Stimulated activated CD8-positive, alpha-beta memory T cell treated with anti-CD3 and anti-CD28 coated beads, Interleukin-2, amount 100 ng/mL, for 1 hour (primary cell): ENCODE results near the gene NYAP2.
A peak's percentile ranks its signal among the peaks of the same experiment; 100 is the strongest.

Experiments
- DNase-seq, 2 donors: peaks; one replicate each; pipeline ENCODE4 v3.0.0-alpha.2; 2020; ENCODE audit warnings: low read depth in 2 of 2

NYAP2 gene

DNA sequence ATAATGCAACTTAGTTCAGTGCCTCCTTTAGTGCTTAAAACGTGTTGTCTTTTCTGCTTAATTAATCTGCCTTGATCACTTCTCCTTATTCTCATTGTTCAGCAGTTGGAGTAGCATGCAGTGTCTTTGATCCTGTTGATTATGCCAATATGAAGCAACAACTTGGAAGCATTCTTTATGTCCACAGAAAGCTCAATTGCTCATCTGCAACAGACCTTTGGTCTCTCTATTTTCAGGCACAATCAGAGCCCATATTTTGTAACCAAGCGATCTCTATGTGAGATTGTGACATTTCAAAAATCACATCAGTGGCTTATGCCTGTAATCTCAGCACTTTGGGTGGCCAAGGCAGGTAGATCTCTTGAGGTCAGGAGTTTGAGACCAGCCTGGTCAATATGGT is 217.3 kb downstream of the NYAP2 start:
- no peak for DNase-seq

DNA sequence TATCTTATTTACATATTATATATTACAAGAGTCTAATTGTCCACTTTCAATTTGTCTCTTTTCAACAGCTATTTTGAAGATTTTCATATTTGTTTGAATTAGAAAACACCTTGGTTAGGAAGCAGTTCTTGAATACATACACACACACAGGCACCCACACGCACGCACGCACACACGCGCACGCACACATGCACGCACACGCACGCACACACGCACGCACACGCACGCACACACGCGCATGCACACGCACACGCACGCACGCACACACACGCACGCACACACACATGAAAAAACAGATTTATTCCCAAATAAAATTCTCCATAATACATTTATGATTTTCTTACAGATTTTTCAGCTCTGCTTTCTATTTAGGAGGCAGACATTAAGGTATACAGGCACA is 220.7 kb downstream of the NYAP2 start:
- no peak for DNase-seq

DNA sequence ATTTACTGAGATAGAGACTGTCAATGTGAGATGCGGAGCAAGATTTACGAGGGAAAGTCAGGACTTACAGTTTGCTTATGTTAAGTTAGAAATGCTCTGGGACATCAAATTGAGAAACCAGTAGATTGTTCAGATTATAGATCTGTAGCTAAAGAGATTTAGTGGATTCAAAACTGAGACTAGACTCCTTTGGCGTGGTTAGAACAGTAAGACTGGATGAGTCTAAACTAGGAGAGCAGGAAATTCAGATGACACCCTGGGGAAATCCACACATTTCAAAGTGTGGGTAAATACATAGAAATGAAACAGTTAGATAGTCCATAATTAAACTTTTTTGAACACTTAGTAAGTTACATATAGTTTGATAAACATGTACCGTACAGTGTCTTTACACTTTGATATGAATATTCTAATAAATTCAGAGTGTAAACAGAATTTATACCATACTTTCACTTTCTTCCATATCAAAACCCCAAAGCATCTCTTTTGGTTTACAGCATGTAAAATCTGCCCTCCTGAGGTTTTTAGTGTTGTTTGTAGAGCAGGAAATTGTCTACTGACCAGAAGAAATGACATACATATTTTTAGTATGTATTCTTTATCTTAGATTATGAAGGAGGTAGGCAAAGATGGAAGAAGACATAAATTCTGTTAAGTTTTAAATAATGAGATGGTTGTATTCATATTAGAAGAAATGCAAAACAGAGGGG is 231.5 kb downstream of the NYAP2 start:
- no peak for DNase-seq

DNA sequence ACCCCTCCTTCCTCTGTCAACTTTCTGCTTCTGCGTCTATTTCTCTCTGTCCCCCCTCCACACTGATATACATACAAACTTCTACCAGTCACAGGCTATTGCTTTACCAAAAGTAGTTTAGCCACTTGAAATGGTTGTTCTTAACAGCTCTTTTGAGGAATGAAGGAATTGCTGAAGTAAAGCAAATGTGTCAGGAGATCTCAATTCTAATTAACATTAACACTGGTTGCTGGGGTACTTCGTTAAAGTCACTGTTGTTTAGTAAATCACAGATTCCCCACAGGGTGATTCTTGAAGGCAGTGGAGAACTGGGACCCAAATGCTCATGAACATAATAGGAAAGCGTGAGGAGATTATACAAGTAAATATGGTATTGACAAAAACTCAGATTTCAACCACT is 232.8 kb downstream of the NYAP2 start:
- DNase-seq: no peak

DNA sequence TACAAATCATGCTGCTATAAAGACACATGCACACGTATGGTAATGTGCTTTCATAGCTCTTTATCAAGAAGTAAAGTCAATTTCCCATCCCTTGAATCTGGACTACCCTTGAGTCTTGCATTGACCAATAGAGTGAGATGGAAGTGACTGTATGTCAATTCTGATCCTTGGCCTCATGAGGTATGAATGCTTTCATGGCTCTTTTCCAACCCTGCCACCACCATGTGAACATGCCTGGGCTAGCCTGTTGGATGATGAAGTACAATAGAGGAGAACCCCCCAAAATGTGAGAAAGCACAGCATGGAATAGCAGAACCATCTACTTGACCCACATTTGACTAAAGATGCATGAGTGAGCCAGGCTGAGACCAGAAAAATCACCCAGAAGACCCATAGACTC is 237.0 kb downstream of the NYAP2 start:
- no peak for DNase-seq

DNA sequence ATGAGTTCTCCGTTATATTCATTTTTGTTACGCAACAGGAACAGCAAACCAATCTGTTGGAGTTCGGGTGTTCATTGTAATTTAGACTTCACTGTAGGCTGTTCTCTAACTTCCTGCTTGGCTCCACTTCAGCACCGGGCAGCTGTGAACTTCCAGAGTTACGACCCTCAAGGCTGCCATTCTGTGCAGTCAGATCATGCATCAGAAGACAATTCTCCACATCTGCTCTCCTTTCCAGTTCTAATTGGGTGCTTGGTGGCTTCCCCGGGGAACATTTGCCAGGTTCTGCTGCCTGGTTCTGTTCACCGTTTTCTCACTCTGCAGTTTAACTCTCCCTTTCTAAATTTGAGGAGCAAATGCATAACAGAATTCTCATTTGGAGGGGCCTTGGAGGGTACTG is 237.7 kb downstream of the NYAP2 start:
- DNase-seq: no peak

DNA sequence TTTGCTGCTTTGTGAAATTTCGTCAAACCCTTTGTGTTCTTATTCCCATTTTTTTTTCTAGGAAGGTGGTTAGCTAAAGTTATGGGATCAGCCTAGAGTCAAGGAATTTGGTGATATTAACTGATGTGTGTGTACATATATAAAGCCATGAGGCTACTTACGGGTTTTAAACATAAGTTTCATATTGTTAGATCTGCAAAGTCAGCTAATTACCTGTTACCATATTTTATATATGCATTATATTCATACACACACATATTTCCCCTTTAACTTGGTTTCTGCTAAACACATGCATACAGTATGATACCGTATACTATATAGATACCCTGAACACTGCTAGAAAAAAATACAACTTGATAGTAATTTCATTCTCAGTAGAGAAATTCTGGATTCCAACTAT is 241.0 kb downstream of the NYAP2 start:
- DNase-seq: no peak

DNA sequence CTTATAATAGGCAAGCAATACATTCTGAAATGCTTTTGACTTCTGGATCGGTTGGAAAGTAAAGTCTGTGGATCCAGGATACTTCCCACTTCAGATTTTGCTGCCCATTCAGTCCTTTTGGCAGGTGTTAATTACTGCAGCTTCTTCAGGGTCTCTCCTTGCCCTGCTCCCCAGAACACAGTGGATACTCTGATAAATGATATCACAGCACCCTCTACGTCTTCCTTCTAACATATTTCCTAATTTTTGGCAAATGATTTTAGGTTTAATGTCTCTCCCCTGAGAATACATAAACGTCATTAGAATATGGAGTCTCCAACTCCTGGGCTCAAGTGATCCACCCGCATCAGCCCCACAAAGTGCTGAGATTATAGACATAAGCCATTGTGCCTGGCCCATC is 249.8 kb downstream of the NYAP2 start:
- DNase-seq: no peak

DNA sequence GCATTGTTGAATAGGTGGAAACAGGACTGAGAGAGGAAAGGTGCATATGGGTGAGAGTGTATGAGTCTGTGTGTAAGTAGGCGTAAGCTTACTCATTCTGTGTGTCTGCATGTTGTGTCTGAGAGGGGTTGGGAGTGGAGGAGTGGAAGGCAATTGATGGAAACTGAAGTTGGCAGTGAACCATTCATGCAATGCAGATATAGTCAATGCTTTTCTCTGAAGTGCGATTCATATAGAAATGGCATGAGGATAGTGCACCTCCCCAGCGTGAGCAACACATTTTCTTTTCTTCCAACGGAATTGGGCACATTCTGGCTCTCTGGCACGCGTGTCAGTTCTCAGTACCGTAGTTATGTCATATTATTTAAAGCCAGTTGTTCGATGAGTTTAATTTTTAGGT is 250.5 kb downstream of the NYAP2 start:
- DNase-seq: no peak

DNA sequence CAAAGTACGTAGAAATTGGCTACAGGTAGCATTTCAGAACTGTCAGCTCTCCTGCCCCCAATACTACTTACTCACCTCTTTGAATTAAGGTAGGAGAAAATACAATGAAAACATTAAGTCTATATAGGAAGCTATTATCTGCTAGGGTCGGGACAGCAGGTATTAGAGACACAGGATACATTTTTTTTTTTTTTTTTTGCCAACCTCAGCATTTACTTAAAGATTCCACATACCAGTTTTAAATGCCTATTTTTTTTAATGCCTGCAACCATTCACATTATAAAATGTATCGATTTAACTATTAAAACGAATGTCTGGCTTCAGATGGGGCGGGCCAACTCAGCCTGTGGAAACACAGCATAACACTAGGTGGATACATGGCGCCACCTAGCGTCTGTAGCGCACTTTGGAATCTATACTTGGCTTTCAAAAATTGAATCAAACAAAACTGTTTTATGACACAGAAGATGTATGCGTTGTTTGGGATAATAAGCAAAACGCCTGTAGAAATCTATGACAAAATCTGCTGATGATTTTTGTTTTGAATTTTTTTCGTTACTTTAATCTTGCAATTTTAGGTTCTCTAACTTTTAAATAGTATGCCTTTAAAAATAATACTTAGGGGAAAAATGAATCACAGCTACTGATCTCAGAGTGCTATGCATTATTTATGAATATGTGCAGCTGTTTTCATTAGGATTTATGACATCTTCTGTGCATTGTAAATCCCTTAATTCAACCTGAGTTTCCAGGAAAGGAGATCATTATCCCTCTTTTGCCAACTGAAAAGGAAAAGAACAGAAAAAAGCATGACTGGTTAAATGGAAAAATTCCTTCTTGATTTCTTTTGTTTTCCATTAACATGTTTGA is 261.0 kb downstream of the NYAP2 start:
- DNase-seq: peak; percentile 40 to 55

DNA sequence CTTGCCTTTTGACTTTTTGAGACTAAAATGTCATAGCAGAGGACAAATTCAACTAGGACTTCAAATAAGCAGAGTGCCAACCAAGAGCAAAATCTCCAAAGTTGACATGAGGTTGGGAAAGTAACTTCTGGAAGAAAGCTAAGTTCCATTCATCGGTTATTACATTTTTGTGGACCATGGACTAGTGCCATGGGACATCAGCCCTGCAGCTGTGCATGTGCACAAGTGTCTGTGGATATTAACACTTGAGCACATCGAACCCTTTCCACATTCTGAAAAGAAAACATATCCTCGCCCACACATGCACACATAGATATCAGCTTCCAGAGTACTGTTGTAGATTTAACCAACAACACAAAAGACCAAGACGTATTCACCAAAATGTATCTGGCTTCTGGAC is 262.6 kb downstream of the NYAP2 start:
- DNase-seq: no peak

DNA sequence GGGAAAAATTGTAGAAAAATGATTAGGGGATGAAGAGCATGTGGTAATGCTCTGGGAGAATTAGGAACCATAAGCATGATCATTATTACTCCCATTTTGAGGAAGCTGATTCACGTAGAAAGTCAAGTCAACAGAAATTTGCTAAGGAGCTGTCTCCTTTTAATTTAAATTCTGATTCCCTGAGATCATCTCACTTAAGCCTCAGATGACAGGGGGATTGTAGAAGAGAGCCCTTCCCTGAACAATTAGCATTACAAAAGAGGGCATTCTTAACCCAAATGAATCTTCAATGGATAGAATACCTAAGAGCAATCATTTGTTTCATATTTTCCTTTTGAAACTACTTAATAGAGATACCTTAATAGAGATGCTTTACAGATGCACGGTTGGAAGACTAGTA is 267.9 kb downstream of the NYAP2 start:
- no peak for DNase-seq

DNA sequence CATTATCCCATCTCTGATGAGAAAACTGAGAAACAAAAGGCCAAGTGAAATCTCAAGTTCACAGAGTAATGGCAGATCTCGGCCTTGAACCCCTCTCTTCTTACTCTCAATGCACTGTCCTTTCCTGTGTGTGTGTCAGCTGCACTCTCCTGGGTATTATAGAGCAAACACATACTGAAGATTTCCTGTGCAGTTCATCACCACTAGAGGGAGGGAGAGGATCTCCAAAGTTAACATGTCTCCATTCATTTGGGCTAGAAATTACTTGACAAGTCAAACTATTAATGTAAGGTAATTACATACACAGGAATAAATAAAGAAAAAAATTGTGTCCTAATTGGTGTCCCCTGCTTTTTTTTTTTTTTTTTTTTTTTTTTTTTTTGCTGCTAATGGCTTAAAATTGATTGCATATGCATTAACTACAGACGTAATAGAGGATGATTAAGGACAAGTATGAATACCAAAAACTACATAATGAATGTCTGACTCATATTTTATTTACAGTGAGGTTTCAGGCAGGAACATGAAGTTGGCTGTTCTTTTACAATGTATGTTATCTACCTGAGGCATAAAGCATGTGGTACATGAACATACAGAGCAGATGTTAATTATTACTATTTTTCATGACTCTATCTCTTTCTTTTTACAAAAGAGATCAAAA is 269.2 kb downstream of the NYAP2 start:
- DNase-seq: no peak

DNA sequence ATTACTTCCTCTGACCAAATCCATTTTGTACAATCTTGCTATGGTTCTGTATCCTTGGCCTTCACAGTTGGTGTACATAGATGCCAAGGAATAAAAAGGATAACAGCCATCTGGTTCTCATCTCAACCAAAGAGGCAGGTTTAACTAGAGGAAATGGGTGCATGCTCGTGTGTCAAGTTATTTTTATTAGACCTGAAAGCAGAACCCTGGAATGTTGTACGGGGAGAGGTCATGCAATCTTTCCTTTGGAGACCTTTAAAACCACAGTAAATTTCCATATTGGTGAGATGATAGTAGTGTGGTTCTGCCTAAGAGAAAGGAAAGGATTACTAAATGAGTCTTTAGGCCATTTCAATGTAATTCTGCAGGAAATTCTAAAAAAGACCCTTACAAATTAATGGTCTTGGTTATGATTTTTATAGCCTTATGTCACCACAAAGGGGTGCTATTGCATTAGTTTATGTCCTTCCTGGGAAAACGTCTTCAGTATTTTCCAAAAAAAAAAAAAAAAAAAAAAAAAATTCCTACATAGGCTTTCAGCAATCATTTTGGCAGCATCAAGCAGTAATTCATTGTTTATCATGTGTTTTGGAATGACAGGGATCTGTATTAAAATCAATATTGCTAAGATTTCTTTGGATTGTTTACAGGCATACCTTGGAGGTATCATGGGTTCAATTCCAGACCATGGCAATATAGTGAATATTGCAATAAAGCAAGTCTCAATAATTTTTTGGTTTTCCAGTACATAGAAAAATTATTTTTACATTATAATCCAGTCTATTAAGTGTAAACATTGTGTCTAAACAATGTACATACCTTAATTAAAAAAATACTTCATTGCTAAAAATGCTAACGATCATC is 270.8 kb downstream of the NYAP2 start:
- DNase-seq: no peak

DNA sequence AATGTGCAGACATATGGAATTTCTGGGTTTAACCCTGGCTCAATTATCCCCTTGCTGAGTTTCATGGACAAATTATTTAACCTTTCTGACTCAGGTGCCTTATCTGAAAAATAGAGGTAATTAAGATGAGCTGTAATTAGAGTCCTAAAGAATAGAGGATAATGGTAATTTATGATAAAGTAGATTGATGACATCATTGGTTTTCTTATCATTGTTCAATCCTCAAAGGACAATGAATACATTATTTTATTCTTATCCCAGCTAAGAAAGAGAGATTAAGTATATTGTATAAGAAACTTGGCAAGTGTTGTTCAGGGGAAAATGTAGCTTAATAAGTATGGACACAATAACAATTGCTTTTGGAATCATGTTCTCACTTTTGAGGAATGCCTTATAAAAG is 279.3 kb downstream of the NYAP2 start:
- DNase-seq: no peak

DNA sequence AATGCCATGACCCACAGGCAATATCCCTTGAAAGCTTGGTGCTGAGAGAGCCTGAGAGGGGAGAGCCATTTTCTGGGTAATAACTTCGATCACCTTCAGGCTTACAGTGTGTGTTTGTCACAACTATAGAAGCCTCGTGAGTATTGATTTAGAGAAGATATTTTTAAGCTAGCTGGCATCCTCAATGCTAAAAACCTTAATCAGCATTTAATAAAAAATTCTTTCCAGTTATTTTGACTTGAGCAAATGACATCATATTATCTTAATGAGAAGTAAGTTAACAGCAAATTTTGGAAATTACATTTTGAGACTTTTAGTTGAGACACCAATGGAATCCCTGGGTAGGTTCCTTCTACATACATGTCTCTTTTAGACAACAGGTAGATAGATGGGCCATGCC is 283.7 kb downstream of the NYAP2 start:
- DNase-seq: no peak

DNA sequence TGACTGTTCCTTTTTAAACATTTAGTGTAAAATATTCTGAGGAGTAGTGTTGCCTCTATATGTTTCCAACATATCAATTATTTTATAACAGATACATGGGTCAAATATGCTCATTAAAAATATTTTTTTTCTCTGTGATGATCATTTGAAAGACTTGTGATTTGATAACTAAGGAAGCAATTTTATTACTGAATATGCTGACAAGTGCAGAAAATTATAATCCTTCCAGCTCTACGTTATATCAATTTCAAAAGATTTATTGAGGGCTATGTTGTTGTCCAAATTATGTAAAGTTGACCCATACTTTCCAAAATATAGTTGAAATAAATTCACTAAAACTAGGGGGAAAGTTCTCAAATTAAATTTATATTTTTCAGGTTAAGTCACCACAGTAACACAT is 290.6 kb downstream of the NYAP2 start:
- DNase-seq: no peak

DNA sequence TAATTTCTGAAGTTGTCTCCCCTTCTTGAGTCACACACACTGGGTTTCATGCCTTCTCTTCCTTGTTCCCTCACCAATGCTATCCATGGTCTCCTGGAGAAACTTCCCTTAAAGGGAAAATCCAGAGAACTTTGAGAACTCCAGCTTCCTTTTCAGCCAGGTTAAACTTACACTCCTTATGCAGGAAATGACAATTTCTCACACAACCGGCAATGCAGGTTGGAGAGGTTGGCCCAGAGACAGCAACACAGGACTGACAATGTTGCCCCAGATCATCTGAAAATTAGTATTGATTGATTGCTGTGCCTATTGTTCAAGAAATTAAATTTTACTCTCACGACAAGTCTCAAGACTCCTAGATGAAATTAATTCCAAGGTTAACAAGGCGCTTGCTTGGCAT is 292.2 kb downstream of the NYAP2 start:
- no peak for DNase-seq

DNA sequence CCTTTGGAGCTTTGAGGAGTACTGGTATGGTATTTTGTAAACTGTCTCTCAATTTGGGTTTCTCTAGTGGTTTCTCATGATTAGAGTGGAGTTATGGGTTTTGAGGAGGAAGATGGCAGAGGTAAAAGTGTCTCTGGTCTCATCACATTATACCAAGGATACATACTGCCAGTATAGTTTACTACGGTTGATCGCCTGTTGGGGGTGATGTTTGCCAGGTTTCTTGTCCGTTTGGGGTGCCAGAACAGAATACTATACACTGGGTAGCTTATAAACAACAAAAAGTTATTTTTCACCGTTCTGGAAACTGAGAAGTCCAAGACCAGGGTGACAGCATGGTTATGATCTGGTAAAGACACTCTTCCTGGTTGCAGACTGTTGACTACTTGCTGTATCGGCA is 293.7 kb downstream of the NYAP2 start:
- no peak for DNase-seq

DNA sequence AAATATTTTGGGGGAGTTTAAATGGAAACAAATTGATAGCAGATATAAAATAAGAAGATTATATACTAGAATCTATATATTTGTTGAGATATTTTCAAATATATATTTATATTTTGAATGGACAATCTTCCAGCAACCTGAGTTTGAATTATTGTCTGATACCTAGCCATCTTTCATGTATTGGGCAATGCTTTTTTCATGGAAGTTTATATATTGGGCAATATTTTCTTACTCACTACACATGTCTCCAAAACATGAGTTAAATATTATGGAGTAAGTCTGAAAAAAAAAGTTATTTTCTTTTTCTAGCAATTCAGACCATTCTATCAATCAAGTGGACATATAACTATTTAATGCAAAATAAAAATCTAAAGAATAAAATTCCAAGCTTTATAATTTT is 295.2 kb downstream of the NYAP2 start:
- no peak for DNase-seq

DNA sequence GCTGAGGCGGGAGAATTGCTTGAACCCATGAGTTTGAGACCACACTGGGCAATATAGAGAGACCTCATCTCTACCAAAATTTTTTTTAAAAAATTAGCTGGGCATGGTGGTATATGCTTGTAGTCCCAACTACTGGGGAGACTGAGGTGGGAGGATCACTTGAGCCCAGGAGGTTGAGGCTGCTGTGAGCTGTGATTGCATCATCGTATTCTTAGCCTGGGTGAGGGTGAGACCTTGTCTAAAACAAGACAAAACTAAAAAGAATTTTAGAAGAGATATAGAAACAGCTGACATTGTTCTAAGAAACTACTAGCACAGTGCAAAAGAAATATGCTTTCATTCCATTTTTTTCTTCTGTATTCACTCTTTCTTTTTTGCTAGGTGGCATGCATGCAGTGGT is 298.4 kb downstream of the NYAP2 start:
- DNase-seq: no peak
